Endothelial cell of umbilical vein (primary cell): ENCODE data around the gene SLC10A7. TPM values are rescaled to one million over a fixed set of nuclear protein-coding genes. Genes with fewer than 3 reads are reported as not detected.

Experiments
- BruUV-seq: library from RNA; stranded (reverse); fragments of 400-500 nt; replicated peaks from 2 replicates; lab custom pipeline; 2021; lab: Mats Ljungman, UMichigan
- CTCF ChIA-PET: fragments of 300-600, 350-600 bp; sonication (Branson Sonifier 250); formaldehyde crosslinking; loops from one replicate; lab custom pipeline; 2021; ENCODE audit warnings: antibody characterized with exemption, inconsistent platforms; lab: Charles Lee
- POLR2A ChIA-PET: fragments of 300-600, 350-600 bp; sonication (Branson Sonifier 250); formaldehyde crosslinking; loops from one replicate; lab custom pipeline; 2021; ENCODE audit warnings: antibody characterized with exemption, inconsistent platforms; lab: Charles Lee
- DNase-seq: peaks from one replicate; pipeline ENCODE4 v3.0.0-alpha.2; 2011; ENCODE audit warnings: low read depth, low spot score
- FAIRE-seq: peaks from 2 replicates; lab custom pipeline; 2011; peaks lifted over from hg19 to GRCh38; lab: Jason Lieb, UNC
- H2AFZ ChIP-seq: 2 replicates; pipeline ENCODE4 v1.6.0; 2012; ENCODE audit warnings: low read depth, low read length, control low read depth, inconsistent platforms
- H3K27ac ChIP-seq: 2 replicates; pipeline ENCODE4 v1.5.1; 2011; ENCODE audit warnings: low read depth, mild to moderate bottlenecking, control low read depth, low read length, moderate library complexity; ENCODE audit not compliant: insufficient read depth
- H3K27me3 ChIP-seq, 2 experiments: 2 replicates each; pipeline versions ENCODE4 v1.6.0 to v1.6.1; 2011; ENCODE audit warnings: low read length in 2 of 2, mixed read lengths in 1 of 2; ENCODE audit not compliant: control insufficient read depth in 2 of 2, insufficient read depth in 2 of 2
- H3K36me3 ChIP-seq, 2 experiments: 2 replicates in 1 of 2; 3 replicates in 1 of 2; pipeline ENCODE4 v1.5.1; 2011; ENCODE audit warnings: low read length in 2 of 2, mild to moderate bottlenecking in 1 of 2, moderate library complexity in 1 of 2; ENCODE audit not compliant: control insufficient read depth in 2 of 2, insufficient read depth in 2 of 2; ENCODE audit errors: extremely low read depth in 1 of 2
- H3K4me1 ChIP-seq: 3 replicates; pipeline ENCODE4 v1.5.1; 2011; ENCODE audit warnings: mild to moderate bottlenecking, low read length; ENCODE audit not compliant: control insufficient read depth, insufficient read depth; ENCODE audit errors: extremely low read depth
- H3K4me2 ChIP-seq: 2 replicates; pipeline ENCODE4 v1.6.1; 2011; ENCODE audit warnings: low read length, control low read depth, mixed read lengths; ENCODE audit not compliant: insufficient read depth
- H3K4me3 ChIP-seq, 3 experiments: fragments of 200-600 bp in 1 of 3; sonication (generic), shearing (Covaris generic) in 1 of 3; replicated peaks in 1 of 3; 2 replicates each; pipeline ENCODE4 v1.5.1; 2011 to 2016; ENCODE audit warnings: control low read depth in 3 of 3, low read length in 3 of 3, mild to moderate bottlenecking in 2 of 3, inconsistent platforms in 1 of 3, low read depth in 1 of 3, moderate library complexity in 1 of 3; ENCODE audit not compliant: insufficient read depth in 1 of 3
- H3K79me2 ChIP-seq: 2 replicates; pipeline ENCODE4 v1.6.0; 2012; ENCODE audit warnings: low read length, inconsistent platforms; ENCODE audit not compliant: control insufficient read depth, insufficient read depth
- H3K9ac ChIP-seq: replicated peaks from 2 replicates; pipeline ENCODE3; 2011; ENCODE audit warnings: low read length, control low read depth; ENCODE audit not compliant: insufficient read depth; ENCODE audit errors: extremely low read depth
- H3K9me1 ChIP-seq: replicated peaks from 3 replicates; pipeline ENCODE4 v1.6.0; 2011; ENCODE audit warnings: mild to moderate bottlenecking, low read length; ENCODE audit not compliant: control insufficient read depth, insufficient read depth; ENCODE audit errors: extremely low read depth
- H3K9me3 ChIP-seq: replicated peaks from 2 replicates; pipeline ENCODE4 v1.5.1; 2012; ENCODE audit warnings: low read length, inconsistent platforms; ENCODE audit not compliant: control insufficient read depth, insufficient read depth
- H4K20me1 ChIP-seq: replicated peaks from 2 replicates; pipeline ENCODE3; 2011; ENCODE audit warnings: mild to moderate bottlenecking, low read length; ENCODE audit not compliant: control insufficient read depth, insufficient read depth; ENCODE audit errors: extremely low read depth
- CTCF ChIP-seq, 2 donors: IDR thresholded peaks; 1 replicate in 1 of 2; 2 replicates in 1 of 2; pipeline ENCODE4 v1.5.1; 2011; ENCODE audit warnings: low read length in 2 of 2, mild to moderate bottlenecking in 2 of 2, moderate library complexity in 2 of 2, control low read depth in 1 of 2, inconsistent platforms in 1 of 2, low read depth in 1 of 2; ENCODE audit not compliant: insufficient read depth in 1 of 2; ENCODE audit errors: extremely low read depth in 1 of 2
- FOS ChIP-seq: IDR thresholded peaks from 2 replicates; pipeline ENCODE4 v1.6.1; 2011; ENCODE audit warnings: mild to moderate bottlenecking, low read length, moderate library complexity, borderline replicate concordance; ENCODE audit not compliant: insufficient read depth
- GATA2 ChIP-seq: IDR thresholded peaks from 2 replicates; pipeline ENCODE4 v1.7.0; 2011; ENCODE audit warnings: low read depth, mild to moderate bottlenecking, moderate library complexity, mixed read lengths, low read length; ENCODE audit not compliant: insufficient read length, insufficient read depth
- JUN ChIP-seq: IDR thresholded peaks from 2 replicates; pipeline ENCODE4 v1.6.1; 2011; ENCODE audit warnings: borderline replicate concordance, low read depth; ENCODE audit not compliant: insufficient read length, insufficient read depth
- MAX ChIP-seq: IDR thresholded peaks from 2 replicates; pipeline ENCODE4 v1.6.1; 2011; ENCODE audit not compliant: insufficient read depth, insufficient read length
- MYC ChIP-seq: IDR thresholded peaks from one replicate; pipeline ENCODE4 v1.6.1; 2011; ENCODE audit warnings: mild to moderate bottlenecking, low read depth, low read length
- POLR2A ChIP-seq: IDR thresholded peaks from 2 replicates; pipeline ENCODE4 v1.6.1; 2012; ENCODE audit warnings: low read depth, mild to moderate bottlenecking, control low read depth, low read length
- dilution Hi-C: fragments of 300-500 bp; cut with MboI; formaldehyde crosslinking; loops from one replicate; pipeline ENCODE4 v1.15.0; 2019; ENCODE audit warnings: low sequenced_read_pairs; ENCODE audit not compliant: extremely low pct_ligation_motif_present
- intact Hi-C: fragments of 100-400 bp; cut with micrococcal nuclease; formaldehyde crosslinking; loops from one replicate; pipeline ENCODE4 v1.10.0; 2022
- polyA plus RNA-seq, 4 experiments: library from polyadenylated mRNA; depleted of rRNA in 3 of 4; stranded (reverse) in 3 of 4; unstranded in 1 of 4; fragments of >200 nt; gene quantifications; 2 replicates each; pipeline versions ENCODE4 v1.2.1 to v1.2.3, GENCODE V29; 2011 to 2012; ENCODE audit warnings: missing spikeins in 1 of 4
- total RNA-seq: library from RNA; stranded (reverse); gene quantifications from 2 replicates; pipeline ENCODE4 v1.2.3, GENCODE V29; 2021

SLC10A7 gene
- total and polyA plus RNA-seq, 2 donors (not counting 3 experiments of a cell fraction or from before 2014, with no cell fraction given), result 13.6 to 20.4 TPM

- ChIA-PET POLR2A (no interaction called here), CTCF (no interaction called here)
- intact Hi-C loops (no loop called here), dilution Hi-C loops (no loop called here)
- Histone ChIP-seq H3K9me1 (no peaks in the 10 kb centered on the region), H3K36me3 (no peaks in the 10 kb centered on the region), H3K27me3 (no peaks in the 10 kb centered on the region), H3K9ac (no peak overlapping the region), H3K27ac (no peak overlapping the region), H3K79me2 (no peaks in the 10 kb centered on the region), H4K20me1 (no peaks in the 10 kb centered on the region), H3K9me3 (no peaks in the 10 kb centered on the region), H3K4me1 (peaks cover 2% of the 10 kb centered on the region), H3K4me2 (no peak overlapping the region), H3K4me3 (no peak overlapping the region), H2AFZ (no peak overlapping the region)
- TF ChIP-seq JUN (no peak), FOS (no peak), POLR2A (no peak), MYC (no peak), MAX (no peak), GATA2 (no peak), CTCF (IDR thresholded peaks at IDR 0.05; ENCODE audit: extremely low read depth in 1 of 2, insufficient read depth in 1 of 2, low read depth in 1 of 2, low read length in 2 of 2) (no peak)
- BruUV-seq, result no TSS peak
- no peak for FAIRE-seq
- DNase-seq, result no peak
Observed at GRCh38 chr4:146255463-146255862, 266.3 kb downstream of the SLC10A7 start.
